C4-2B (cell line): ENCODE measurements around the gene TRMT10B.

Experiments
- CTCF ChIP-seq: fragments of 450-650 bp; conservative IDR thresholded peaks from 2 replicates; pipeline ENCODE4 v1.5.1; 2017; ENCODE audit warnings: mild to moderate bottlenecking
- ZFX ChIP-seq: fragments of 450-650 bp; IDR thresholded peaks from 2 replicates; pipeline ENCODE4 v1.6.1; 2017

GRCh38 chr9:37707748-37708147 lies 45.9 kb upstream of the TRMT10B start:
- TF ChIP-seq CTCF (no peak), ZFX (no peak)
